ENCODE results near the gene AATK. TPM values are rescaled to one million over a fixed set of nuclear protein-coding genes. Genes with fewer than 3 reads are reported as not detected.

The AATK gene
- total and polyA plus RNA-seq, 2 experiments from 2014 or later: 1.1 to 5.0 TPM

GRCh38 chr17:81092518-81093095, 73.4 kb downstream of the AATK start:
- H3K4me3 Mint-ChIP-seq: no peak overlapping the region
- H3K27me3 ChIP-seq (ENCODE audit: insufficient read depth): no peaks in the 10 kb centered on the region

More at GRCh38 chr17:81092518-81093095, 73.4 kb downstream of the AATK start:
- Histone ChIP-seq H3K36me3 (ENCODE audit: insufficient read depth) (no peaks in the 10 kb centered on the region), H3K79me2 (replicated peaks; ENCODE audit: insufficient read depth) (no peaks in the 10 kb centered on the region), H3F3A (replicated peaks; ENCODE audit: low read depth) (0 out of 2 replicates have a peak, but pooled peaks cover 4% of the 10 kb centered on the region), H3K4me2 (no peak overlapping the region), H3K4me1 (ENCODE audit: insufficient read depth) (peaks cover 6% of the 10 kb centered on the region; the same call in 1 of the 2 replicates), H3K4me3 (no peak overlapping the region), H4K20me1 (replicated peaks; ENCODE audit: insufficient read depth) (no peaks in the 10 kb centered on the region), H2AFZ (no peak overlapping the region), H3K9me2 (ENCODE audit: insufficient read depth) (no peaks in the 10 kb centered on the region), H3K27ac (ENCODE audit: low read depth) (no peak overlapping the region)
- H3K27ac Mint-ChIP-seq: no peak overlapping the region
- ATAC-seq: no peak
- TF ChIP-seq ZNF114 (CRISPR knock-in tag; IDR thresholded peaks at IDR 0.05) (no peak), POLR2AphosphoS5 (IDR thresholded peaks at IDR 0.05; ENCODE audit: low read depth) (no peak), REST (IDR thresholded peaks at IDR 0.05; ENCODE audit: unreplicated experiment) (no peak), STAT1 (IDR thresholded peaks at IDR 0.05; ENCODE audit: unreplicated experiment) (no peak), ZNF331 (CRISPR knock-in tag; IDR thresholded peaks at IDR 0.05; ENCODE audit: low read depth) (no peak), CTCF (conservative IDR thresholded peaks at IDR 0.05; ENCODE audit: low read depth in 2 of 2) (no peak), ETS1 (IDR thresholded peaks at IDR 0.05) (no peak), EZH2 (IDR thresholded peaks at IDR 0.05; ENCODE audit: low read depth, unreplicated experiment) (no peak)
- TF ChIP-seq, protein P1, sequence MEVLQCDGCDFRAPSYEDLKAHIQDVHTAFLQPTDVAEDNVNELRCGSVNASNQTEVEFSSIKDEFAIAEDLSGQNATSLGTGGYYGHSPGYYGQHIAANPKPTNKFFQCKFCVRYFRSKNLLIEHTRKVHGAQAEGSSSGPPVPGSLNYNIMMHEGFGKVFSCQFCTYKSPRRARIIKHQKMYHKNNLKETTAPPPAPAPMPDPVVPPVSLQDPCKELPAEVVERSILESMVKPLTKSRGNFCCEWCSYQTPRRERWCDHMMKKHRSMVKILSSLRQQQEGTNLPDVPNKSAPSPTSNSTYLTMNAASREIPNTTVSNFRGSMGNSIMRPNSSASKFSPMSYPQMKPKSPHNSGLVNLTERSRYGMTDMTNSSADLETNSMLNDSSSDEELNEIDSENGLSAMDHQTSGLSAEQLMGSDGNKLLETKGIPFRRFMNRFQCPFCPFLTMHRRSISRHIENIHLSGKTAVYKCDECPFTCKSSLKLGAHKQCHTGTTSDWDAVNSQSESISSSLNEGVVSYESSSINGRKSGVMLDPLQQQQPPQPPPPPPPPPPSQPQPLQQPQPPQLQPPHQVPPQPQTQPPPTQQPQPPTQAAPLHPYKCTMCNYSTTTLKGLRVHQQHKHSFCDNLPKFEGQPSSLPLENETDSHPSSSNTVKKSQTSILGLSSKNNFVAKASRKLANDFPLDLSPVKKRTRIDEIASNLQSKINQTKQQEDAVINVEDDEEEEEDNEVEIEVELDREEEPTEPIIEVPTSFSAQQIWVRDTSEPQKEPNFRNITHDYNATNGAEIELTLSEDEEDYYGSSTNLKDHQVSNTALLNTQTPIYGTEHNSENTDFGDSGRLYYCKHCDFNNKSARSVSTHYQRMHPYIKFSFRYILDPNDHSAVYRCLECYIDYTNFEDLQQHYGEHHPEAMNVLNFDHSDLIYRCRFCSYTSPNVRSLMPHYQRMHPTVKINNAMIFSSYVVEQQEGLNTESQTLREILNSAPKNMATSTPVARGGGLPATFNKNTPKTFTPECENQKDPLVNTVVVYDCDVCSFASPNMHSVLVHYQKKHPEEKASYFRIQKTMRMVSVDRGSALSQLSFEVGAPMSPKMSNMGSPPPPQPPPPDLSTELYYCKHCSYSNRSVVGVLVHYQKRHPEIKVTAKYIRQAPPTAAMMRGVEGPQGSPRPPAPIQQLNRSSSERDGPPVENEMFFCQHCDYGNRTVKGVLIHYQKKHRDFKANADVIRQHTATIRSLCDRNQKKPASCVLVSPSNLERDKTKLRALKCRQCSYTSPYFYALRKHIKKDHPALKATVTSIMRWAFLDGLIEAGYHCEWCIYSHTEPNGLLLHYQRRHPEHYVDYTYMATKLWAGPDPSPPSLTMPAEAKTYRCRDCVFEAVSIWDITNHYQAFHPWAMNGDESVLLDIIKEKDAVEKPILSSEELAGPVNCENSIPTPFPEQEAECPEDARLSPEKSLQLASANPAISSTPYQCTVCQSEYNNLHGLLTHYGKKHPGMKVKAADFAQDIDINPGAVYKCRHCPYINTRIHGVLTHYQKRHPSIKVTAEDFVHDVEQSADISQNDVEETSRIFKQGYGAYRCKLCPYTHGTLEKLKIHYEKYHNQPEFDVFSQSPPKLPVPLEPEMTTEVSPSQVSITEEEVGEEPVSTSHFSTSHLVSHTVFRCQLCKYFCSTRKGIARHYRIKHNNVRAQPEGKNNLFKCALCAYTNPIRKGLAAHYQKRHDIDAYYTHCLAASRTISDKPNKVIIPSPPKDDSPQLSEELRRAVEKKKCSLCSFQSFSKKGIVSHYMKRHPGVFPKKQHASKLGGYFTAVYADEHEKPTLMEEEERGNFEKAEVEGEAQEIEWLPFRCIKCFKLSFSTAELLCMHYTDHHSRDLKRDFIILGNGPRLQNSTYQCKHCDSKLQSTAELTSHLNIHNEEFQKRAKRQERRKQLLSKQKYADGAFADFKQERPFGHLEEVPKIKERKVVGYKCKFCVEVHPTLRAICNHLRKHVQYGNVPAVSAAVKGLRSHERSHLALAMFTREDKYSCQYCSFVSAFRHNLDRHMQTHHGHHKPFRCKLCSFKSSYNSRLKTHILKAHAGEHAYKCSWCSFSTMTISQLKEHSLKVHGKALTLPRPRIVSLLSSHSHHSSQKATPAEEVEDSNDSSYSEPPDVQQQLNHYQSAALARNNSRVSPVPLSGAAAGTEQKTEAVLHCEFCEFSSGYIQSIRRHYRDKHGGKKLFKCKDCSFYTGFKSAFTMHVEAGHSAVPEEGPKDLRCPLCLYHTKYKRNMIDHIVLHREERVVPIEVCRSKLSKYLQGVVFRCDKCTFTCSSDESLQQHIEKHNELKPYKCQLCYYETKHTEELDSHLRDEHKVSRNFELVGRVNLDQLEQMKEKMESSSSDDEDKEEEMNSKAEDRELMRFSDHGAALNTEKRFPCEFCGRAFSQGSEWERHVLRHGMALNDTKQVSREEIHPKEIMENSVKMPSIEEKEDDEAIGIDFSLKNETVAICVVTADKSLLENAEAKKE (CRISPR knock-in tag; IDR thresholded peaks at IDR 0.05): no peak
- peaks cover 23% of the 10 kb centered on the region for H3K27me3 Mint-ChIP-seq (ENCODE audit: insufficient read depth, low read depth, poor library complexity)
- no peaks in the 10 kb centered on the region for H3K9me3 Mint-ChIP-seq
- DNase-seq (ENCODE audit: low spot score): no peak
- peaks cover 34% of the 10 kb centered on the region for H3K4me1 Mint-ChIP-seq
- no peaks in the 10 kb centered on the region; the same call in 2 of the 3 replicates for H3K36me3 Mint-ChIP-seq (ENCODE audit: low read depth)

Data from GM23338 (cell line).